Measurements from ENCODE around the gene CCHCR1.

Gene CCHCR1

GRCh38 chr6:31152781-31153180, 4.8 kb downstream of the CCHCR1 start:
- no peak for ATAC-seq
- TF ChIP-seq ZFP30 (CRISPR knock-in tag; IDR thresholded peaks at IDR 0.05) (no peak), ARNTL (CRISPR knock-in tag; IDR thresholded peaks at IDR 0.05; ENCODE audit: borderline replicate concordance, low read depth) (no peak), ESRRG (CRISPR knock-in tag; IDR thresholded peaks at IDR 0.05) (no peak), CSDC2 (CRISPR knock-in tag; IDR thresholded peaks at IDR 0.05) (no peak), OSR1 (CRISPR knock-in tag; IDR thresholded peaks at IDR 0.05) (no peak), GLIS3 (CRISPR knock-in tag; IDR thresholded peaks at IDR 0.05) (no peak), ZNF565 (CRISPR knock-in tag; conservative IDR thresholded peaks at IDR 0.05; ENCODE audit: low read depth) (no peak), ZFP3 (CRISPR knock-in tag; IDR thresholded peaks at IDR 0.05) (no peak), PPARA (CRISPR knock-in tag; IDR thresholded peaks at IDR 0.05; ENCODE audit: borderline replicate concordance) (no peak), ISL1 (CRISPR knock-in tag; IDR thresholded peaks at IDR 0.05) (no peak), ZNF70 (CRISPR knock-in tag; IDR thresholded peaks at IDR 0.05) (no peak), TOX (CRISPR knock-in tag; IDR thresholded peaks at IDR 0.05; ENCODE audit: borderline replicate concordance) (no peak), CREB5 (CRISPR knock-in tag; IDR thresholded peaks at IDR 0.05; ENCODE audit: low read depth) (no peak), POU6F1 (CRISPR knock-in tag; IDR thresholded peaks at IDR 0.05; ENCODE audit: borderline replicate concordance, low read depth) (no peak), ZC3H10 (CRISPR knock-in tag; IDR thresholded peaks at IDR 0.05) (no peak), ZNF8 (CRISPR knock-in tag; IDR thresholded peaks at IDR 0.05) (no peak), RARB (CRISPR knock-in tag; IDR thresholded peaks at IDR 0.05) (no peak), TSHZ2 (CRISPR knock-in tag; IDR thresholded peaks at IDR 0.05) (no peak), PATZ1 (CRISPR knock-in tag; IDR thresholded peaks at IDR 0.05; ENCODE audit: borderline replicate concordance) (no peak)
- TF ChIP-seq, protein P1, sequence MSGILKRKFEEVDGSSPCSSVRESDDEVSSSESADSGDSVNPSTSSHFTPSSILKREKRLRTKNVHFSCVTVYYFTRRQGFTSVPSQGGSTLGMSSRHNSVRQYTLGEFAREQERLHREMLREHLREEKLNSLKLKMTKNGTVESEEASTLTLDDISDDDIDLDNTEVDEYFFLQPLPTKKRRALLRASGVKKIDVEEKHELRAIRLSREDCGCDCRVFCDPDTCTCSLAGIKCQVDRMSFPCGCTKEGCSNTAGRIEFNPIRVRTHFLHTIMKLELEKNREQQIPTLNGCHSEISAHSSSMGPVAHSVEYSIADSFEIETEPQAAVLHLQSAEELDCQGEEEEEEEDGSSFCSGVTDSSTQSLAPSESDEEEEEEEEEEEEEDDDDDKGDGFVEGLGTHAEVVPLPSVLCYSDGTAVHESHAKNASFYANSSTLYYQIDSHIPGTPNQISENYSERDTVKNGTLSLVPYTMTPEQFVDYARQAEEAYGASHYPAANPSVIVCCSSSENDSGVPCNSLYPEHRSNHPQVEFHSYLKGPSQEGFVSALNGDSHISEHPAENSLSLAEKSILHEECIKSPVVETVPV (CRISPR knock-in tag; IDR thresholded peaks at IDR 0.05), result no peak

DNA sequence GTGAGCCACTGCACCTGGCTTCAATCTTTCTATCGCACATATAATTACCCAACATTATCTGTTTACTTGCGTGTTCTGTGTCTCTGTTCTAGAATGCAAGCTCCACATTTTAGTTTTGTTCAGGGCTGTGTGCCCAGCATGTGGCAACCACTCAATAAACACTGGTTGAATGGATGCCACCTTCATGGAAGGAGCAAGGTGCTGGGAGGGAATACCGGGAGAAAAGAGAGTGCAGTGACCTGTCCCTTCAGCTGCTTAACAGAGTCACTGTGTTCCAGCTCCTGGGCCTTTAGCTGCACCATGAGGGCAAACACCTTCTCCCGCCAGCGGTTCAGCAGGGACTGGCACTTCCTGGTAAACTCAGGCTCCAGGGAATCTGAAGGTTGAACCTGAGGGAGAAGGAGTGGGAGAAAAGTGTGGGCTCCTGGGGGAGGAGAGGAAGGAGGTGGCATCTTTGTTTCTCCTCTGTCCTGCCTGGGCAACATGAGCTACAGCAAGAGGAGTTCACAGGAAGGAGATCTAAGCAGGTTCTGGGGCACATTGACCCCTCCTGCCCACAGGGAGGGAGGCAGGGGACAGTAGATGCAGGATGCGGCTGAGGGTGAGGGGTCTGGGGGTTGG, 7.7 kb downstream of the CCHCR1 start:
- TF ChIP-seq TSHZ2 (CRISPR knock-in tag; IDR thresholded peaks at IDR 0.05), result no peak
- no peak for TF ChIP-seq GLIS3 (CRISPR knock-in tag; IDR thresholded peaks at IDR 0.05)
- no peak for TF ChIP-seq SNAI2 (CRISPR knock-in tag; IDR thresholded peaks at IDR 0.05)
- TF ChIP-seq ARNTL (CRISPR knock-in tag; IDR thresholded peaks at IDR 0.05; ENCODE audit: borderline replicate concordance, low read depth), result no peak
- TF ChIP-seq ZNF565 (CRISPR knock-in tag; conservative IDR thresholded peaks at IDR 0.05; ENCODE audit: low read depth), result no peak
- no peak for TF ChIP-seq ZFP30 (CRISPR knock-in tag; IDR thresholded peaks at IDR 0.05)
- no peak for TF ChIP-seq CSDC2 (CRISPR knock-in tag; IDR thresholded peaks at IDR 0.05)
- no peak for TF ChIP-seq PPARA (CRISPR knock-in tag; IDR thresholded peaks at IDR 0.05; ENCODE audit: borderline replicate concordance)
- no peak for TF ChIP-seq RARB (CRISPR knock-in tag; IDR thresholded peaks at IDR 0.05)
- TF ChIP-seq ZC3H10 (CRISPR knock-in tag; IDR thresholded peaks at IDR 0.05), result no peak
- no peak for TF ChIP-seq ESRRG (CRISPR knock-in tag; IDR thresholded peaks at IDR 0.05)
- TF ChIP-seq PATZ1 (CRISPR knock-in tag; IDR thresholded peaks at IDR 0.05; ENCODE audit: borderline replicate concordance), result no peak
- TF ChIP-seq TCF4 (CRISPR knock-in tag; IDR thresholded peaks at IDR 0.05; ENCODE audit: borderline replicate concordance), result no peak
- no peak for TF ChIP-seq ZNF8 (CRISPR knock-in tag; IDR thresholded peaks at IDR 0.05)

More for the DNA sequence above, 7.7 kb downstream of the CCHCR1 start:
- no peak for ATAC-seq
